Myocyte (in vitro differentiated cells): ENCODE results near the gene USH2A. TPM values are rescaled to one million over a fixed set of nuclear protein-coding genes. Genes with fewer than 3 reads are reported as not detected.

Source experiments
- DNase-seq: peaks from one replicate; pipeline ENCODE4 v3.0.0-alpha.2; 2012; ENCODE audit warnings: low read depth
- total RNA-seq: library from RNA; depleted of rRNA; stranded (reverse); fragments of >200 nt; gene quantifications from 2 replicates; pipeline ENCODE4 v1.2.3, GENCODE V29; 2014

USH2A gene
- total RNA-seq, 1 donor from 2014 or later: 0.08 TPM

GRCh38 chr1:215807911-215808436, 615.3 kb downstream of the USH2A start:
- DNase-seq: no peak

- DNase-seq: no peak
Measured at GRCh38 chr1:215807218-215807617, 616.0 kb downstream of the USH2A start.

- DNase-seq: peak; percentile 3
Measured at GRCh38 chr1:215797859-215798258, 625.4 kb downstream of the USH2A start.

- DNase-seq: no peak
Measured at GRCh38 chr1:215794156-215794555, 629.1 kb downstream of the USH2A start.

- peak; percentile 45 for DNase-seq
Measured at GRCh38 chr1:215793180-215793579, 630.1 kb downstream of the USH2A start.

- DNase-seq: no peak
Measured at GRCh38 chr1:215792446-215792845, 630.8 kb downstream of the USH2A start.

- DNase-seq: no peak
Measured at GRCh38 chr1:215789981-215790380, 633.3 kb downstream of the USH2A start.

GRCh38 chr1:215786997-215787396, 636.3 kb downstream of the USH2A start:
- DNase-seq: no peak

GRCh38 chr1:215780641-215781040, 642.6 kb downstream of the USH2A start:
- DNase-seq: no peak

GRCh38 chr1:215780139-215780538, 643.1 kb downstream of the USH2A start:
- no peak for DNase-seq

GRCh38 chr1:215779729-215780128, 643.5 kb downstream of the USH2A start:
- no peak for DNase-seq

- no peak for DNase-seq
Measured at GRCh38 chr1:215777370-215777925, 645.8 kb downstream of the USH2A start.

- no peak for DNase-seq
Measured at GRCh38 chr1:215776336-215776735, 646.9 kb downstream of the USH2A start.

GRCh38 chr1:215772151-215772550, 651.1 kb downstream of the USH2A start:
- no peak for DNase-seq

- DNase-seq: no peak
Measured at GRCh38 chr1:215768303-215768702, 654.9 kb downstream of the USH2A start.

GRCh38 chr1:215767761-215768160, 655.5 kb downstream of the USH2A start:
- no peak for DNase-seq

- no peak for DNase-seq
Measured at GRCh38 chr1:215766521-215766920, 656.7 kb downstream of the USH2A start.

GRCh38 chr1:215765833-215766232, 657.4 kb downstream of the USH2A start:
- DNase-seq: no peak

- DNase-seq: no peak
Measured at GRCh38 chr1:215761446-215761845, 661.8 kb downstream of the USH2A start.

- DNase-seq: no peak
Measured at GRCh38 chr1:215754112-215754511, 669.1 kb downstream of the USH2A start.

- peak; percentile 13 for DNase-seq
Measured at GRCh38 chr1:215749414-215749813, 673.8 kb downstream of the USH2A start.

- no peak for DNase-seq
Measured at GRCh38 chr1:215748431-215748830, 674.8 kb downstream of the USH2A start.

- peak; percentile 49 for DNase-seq
Measured at GRCh38 chr1:215744419-215744818, 678.8 kb downstream of the USH2A start.

- DNase-seq: no peak
Measured at GRCh38 chr1:215739025-215739424, 684.2 kb downstream of the USH2A start.
